ENCODE data around the gene SLC44A4.
"Not testable (repeated sequence)": the region's sequence is repeated elsewhere in the genome, so short reads cannot be mapped to it uniquely, and the experiment has no call there.

The SLC44A4 gene

DNA sequence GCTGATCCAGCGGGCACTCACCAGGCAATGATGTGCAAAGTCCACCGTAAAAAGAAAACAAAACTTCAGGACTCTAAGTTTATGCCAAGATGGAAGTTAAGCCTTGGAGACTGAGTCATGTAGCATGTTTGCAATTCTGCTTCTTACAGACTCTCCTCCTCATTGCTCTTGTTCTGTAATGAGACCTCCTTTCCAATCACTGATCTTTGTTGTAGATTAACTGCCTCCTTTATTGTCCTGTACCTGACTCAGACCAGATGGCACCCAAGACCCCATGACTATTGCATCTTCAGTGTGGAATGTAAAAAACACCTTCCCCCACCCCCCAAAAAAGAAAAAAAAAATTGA is 27.3 kb downstream of the SLC44A4 start:
- TF ChIP-seq, protein P1, sequence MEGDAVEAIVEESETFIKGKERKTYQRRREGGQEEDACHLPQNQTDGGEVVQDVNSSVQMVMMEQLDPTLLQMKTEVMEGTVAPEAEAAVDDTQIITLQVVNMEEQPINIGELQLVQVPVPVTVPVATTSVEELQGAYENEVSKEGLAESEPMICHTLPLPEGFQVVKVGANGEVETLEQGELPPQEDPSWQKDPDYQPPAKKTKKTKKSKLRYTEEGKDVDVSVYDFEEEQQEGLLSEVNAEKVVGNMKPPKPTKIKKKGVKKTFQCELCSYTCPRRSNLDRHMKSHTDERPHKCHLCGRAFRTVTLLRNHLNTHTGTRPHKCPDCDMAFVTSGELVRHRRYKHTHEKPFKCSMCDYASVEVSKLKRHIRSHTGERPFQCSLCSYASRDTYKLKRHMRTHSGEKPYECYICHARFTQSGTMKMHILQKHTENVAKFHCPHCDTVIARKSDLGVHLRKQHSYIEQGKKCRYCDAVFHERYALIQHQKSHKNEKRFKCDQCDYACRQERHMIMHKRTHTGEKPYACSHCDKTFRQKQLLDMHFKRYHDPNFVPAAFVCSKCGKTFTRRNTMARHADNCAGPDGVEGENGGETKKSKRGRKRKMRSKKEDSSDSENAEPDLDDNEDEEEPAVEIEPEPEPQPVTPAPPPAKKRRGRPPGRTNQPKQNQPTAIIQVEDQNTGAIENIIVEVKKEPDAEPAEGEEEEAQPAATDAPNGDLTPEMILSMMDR (IDR thresholded peaks at IDR 0.05; ENCODE audit: insufficient read depth, missing control alignments) = no peak
- DNase-seq (ENCODE audit: insufficient read length, low spot score) = no peak
- FAIRE-seq = no peak

DNA sequence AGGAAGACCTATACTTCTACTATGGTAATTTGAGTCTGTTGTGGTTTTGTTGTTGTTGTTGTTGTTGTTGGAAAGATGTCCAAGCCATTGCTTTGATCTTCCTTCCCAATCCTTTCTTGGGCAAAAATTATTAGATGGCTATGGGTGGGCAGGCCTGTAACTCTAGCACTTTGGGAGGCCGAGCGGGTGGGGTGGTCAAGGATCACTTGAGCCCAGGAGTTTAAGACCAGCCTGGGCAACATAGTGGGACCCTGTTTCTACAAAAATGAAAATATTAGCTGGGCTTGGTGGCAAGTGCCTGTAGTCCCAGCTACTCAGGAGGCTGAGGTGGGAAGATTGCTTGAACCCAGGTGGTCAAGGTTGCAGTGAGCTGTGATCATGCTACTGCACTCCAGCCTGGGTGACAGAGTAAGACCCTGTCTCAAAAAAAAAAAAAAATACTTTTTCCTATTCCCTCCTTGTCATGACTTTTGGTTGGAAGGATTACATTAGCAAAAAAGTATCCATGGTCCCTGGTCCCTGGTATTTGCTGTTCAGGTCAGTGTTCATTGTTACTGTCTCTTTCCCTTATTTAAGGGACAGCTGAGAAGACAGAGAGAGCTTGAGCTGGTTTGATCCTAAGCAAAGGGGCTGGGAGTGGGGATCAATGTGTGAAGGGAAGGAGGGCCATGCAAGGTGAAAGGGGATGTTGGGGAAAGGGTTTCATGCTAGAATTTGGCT is 27.9 kb downstream of the SLC44A4 start:
- FAIRE-seq (no peak), DNase-seq (ENCODE audit: insufficient read length, low spot score) (no peak)
- TF ChIP-seq, protein P1 (IDR thresholded peaks at IDR 0.05; ENCODE audit: insufficient read depth, missing control alignments) = no peak

DNA sequence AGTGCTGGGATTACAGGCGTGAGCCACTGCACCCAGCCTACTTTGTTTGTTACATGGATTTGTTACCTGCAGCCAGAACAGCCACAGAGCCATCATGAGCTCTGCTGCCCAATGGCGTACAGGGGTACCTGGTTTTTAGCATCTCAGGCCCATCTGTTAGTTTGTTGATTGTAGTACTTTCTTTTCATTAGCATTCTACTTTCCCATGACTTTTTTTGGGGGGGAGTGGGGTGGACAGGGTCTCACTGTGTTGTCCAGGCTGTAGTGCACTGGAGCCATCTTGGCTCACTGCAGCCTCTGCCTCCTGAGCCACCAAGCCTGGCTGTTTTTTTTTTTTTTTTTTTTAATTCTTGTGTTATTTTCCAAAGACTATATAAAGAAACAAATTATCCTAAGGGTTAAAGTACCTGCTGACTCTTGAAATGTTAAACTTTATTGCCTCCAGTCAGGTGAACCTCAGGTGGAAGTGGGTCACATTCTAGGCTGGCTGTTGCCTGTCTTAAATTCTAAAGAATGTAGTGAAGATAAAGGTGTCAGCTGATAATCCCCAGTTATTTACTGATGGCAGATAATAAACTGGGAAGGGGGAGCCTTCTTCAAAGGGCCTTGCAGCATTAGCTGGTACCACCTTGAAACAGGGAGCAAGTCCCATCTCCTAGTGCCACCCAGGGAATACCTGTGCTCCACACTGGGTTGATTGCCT is 31.4 kb downstream of the SLC44A4 start:
- DNase-seq (ENCODE audit: insufficient read length, low spot score) = no peak
- FAIRE-seq = no peak
- TF ChIP-seq, protein P1 (IDR thresholded peaks at IDR 0.05; ENCODE audit: insufficient read depth, missing control alignments) = no peak

DNA sequence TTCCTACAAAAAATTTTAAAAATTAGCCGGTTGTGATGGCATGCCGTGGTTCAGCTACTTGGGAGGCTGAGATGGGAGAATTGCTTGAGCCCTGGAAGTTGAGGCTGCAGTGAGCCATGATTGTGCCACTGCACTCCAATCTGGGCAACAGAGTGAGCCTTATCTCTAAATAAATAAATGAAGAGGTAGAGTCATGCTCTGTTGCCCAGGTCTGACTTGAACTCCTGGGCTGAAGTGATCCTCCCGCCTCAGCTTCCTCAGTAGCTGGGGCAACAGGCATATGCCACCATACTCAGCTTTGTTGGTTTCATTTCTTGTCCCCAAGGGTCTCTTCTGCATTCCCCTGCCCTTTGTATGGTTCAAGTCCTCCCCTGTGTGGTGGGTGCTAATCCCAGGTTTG is 34.3 kb downstream of the SLC44A4 start:
- DNase-seq (ENCODE audit: insufficient read length, low spot score) = no peak
- TF ChIP-seq, protein P1 (IDR thresholded peaks at IDR 0.05; ENCODE audit: insufficient read depth, missing control alignments) = no peak
- FAIRE-seq = no peak

DNA sequence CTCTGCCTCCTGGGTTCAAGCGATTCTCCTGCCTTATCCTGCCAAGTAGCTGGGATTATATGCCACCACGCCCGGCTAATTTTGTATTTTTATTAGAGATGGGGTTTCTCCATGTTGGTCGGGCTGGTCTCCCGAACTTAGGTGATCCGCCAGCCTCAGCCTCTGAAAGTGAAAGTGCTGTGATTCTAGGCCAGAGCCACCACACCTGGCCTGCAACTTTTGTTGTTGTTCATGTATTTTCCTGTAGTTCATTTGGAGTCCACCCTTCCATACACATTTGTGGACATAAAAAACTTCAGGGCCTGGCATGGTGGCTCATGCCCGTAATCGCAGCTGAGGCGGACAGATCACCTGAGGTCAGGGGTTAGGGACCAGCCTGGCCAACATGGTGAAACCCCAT is 36.7 kb downstream of the SLC44A4 start:
- TF ChIP-seq, protein P1 (IDR thresholded peaks at IDR 0.05; ENCODE audit: insufficient read depth, missing control alignments) = no peak
- FAIRE-seq = no peak
- no peak for DNase-seq (ENCODE audit: insufficient read length, low spot score)

DNA sequence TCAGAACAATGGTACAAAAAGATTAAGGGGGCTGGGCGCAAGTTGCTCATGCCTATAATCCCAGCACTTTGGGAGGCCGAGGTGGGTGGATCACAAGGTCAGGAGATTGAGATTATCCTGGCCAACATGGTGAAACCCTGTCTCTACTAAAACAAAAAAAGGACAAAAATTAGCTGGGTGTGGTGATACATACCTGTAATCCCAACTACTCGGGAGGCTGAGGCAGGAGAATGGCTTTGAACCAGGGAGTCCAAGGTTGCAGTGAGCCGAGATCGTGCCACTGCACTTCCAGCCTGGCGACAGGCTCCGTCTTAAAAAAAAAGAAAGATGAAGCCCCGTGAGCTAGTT is 39.0 kb downstream of the SLC44A4 start:
- not testable (repeated sequence) for FAIRE-seq; DNase-seq (ENCODE audit: insufficient read length, low spot score)

DNA sequence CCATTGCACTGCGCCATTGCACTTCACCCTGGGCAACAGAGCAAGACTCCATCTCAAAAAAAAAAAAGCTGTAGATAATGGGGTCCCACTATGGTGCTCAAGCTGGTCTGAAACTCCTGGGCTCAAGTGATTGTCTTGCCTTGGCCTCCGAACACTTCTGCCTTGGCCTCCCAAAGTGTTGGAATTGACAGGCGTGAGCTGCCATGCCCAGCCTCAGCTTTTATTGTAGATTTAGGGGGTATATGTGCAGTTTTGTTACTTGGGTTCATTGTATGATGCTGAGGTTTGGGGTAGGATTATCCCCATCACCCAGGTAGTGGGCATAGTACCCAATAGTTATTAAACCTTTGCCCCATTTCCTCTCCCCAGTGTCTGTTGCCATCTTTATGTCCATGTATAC is 39.8 kb downstream of the SLC44A4 start:
- FAIRE-seq (no peak), DNase-seq (ENCODE audit: insufficient read length, low spot score) (no peak)
- TF ChIP-seq, protein P1 (IDR thresholded peaks at IDR 0.05; ENCODE audit: insufficient read depth, missing control alignments) = no peak

DNA sequence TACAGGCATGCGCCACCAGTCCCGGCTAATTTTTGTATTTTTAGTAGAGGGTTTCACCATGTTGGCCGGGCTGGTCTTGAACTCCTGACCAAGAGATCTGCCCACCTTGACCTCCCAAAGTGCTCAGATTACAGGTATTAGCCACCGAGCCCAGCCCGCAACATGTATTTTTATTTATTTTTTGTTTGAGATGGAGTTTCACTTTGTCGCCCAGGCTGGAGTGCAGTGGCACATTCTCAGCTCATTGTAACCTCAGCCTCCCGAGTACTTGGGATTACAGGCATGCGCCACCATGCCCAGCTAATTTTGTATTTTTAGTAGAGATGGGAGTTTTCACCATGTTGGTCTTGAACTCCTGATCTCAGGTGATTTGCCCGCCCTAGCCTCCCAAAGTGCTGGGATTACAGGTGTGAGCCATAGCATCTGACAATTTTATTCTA is 40.7 kb downstream of the SLC44A4 start:
- not testable (repeated sequence) for FAIRE-seq; DNase-seq (ENCODE audit: insufficient read length, low spot score)
